A673 (cell line): Measurements from ENCODE around the gene COL4A1. TPM values are rescaled to one million over a fixed set of nuclear protein-coding genes. Genes with fewer than 3 reads are reported as not detected.
A peak's percentile ranks its signal among the peaks of the same experiment; 100 is the strongest.

Experiments
- BruUV-seq: library from RNA; stranded (reverse); fragments of 400-500 nt; replicated peaks from 2 replicates; lab custom pipeline; 2021; lab: Mats Ljungman, UMichigan
- CTCF ChIA-PET: fragments of 300-600 bp; sonication (Branson Sonifier 250); formaldehyde crosslinking; loops from one replicate; lab custom pipeline; 2022; ENCODE audit warnings: antibody characterized with exemption; lab: Charles Lee
- POLR2A ChIA-PET: fragments of 300-600 bp; sonication (Branson Sonifier 250); formaldehyde crosslinking; loops from one replicate; lab custom pipeline; 2022; ENCODE audit warnings: antibody characterized with exemption; ENCODE audit not compliant: low non-redundant PET; lab: Charles Lee
- DNase-seq: peaks from one replicate; pipeline ENCODE4 v3.0.0-alpha.2; 2015; ENCODE audit warnings: low spot score
- H3K27ac ChIP-seq: fragments of 200-600 bp; sonication (generic); 2 replicates; pipeline ENCODE4 v1.5.1; 2016; ENCODE audit warnings: mixed run types, low read depth, mild to moderate bottlenecking, mixed read lengths, antibody characterized with exemption, low read length; ENCODE audit not compliant: poor library complexity, severe bottlenecking
- H3K27me3 ChIP-seq: fragments of 200-600 bp; sonication (generic); replicated peaks from 2 replicates; pipeline ENCODE4 v1.6.1; 2017; ENCODE audit warnings: mixed run types, low read depth, mild to moderate bottlenecking, mixed read lengths, antibody characterized with exemption, low read length; ENCODE audit not compliant: insufficient read depth, poor library complexity
- H3K36me3 ChIP-seq: fragments of 200-600 bp; sonication (generic); 2 replicates; pipeline ENCODE4 v1.6.1; 2016; ENCODE audit warnings: mixed run types, mild to moderate bottlenecking, mixed read lengths, antibody characterized with exemption, low read length; ENCODE audit not compliant: insufficient read depth, poor library complexity, severe bottlenecking
- H3K4me1 ChIP-seq: fragments of 200-600 bp; sonication (generic); 2 replicates; pipeline ENCODE4 v1.6.1; 2017; ENCODE audit warnings: mixed run types, mild to moderate bottlenecking, mixed read lengths, antibody characterized with exemption, low read length; ENCODE audit not compliant: insufficient read depth, poor library complexity, severe bottlenecking
- H3K4me3 ChIP-seq: fragments of 200-600 bp; sonication (generic); 2 replicates; pipeline ENCODE4 v1.5.1; 2016; ENCODE audit warnings: low read depth, mixed run types, mild to moderate bottlenecking, mixed read lengths, low read length; ENCODE audit not compliant: poor library complexity, severe bottlenecking
- H3K9me3 ChIP-seq: fragments of 200-600 bp; sonication (generic); 2 replicates; pipeline ENCODE4 v1.6.1; 2016; ENCODE audit warnings: mixed run types, low read depth, mild to moderate bottlenecking, mixed read lengths, antibody characterized with exemption, low read length; ENCODE audit not compliant: poor library complexity, severe bottlenecking
- CTCF ChIP-seq: fragments of 300-800, 200-600 bp; sonication (generic); conservative IDR thresholded peaks from 2 replicates; pipeline ENCODE4 v1.5.1; 2017; ENCODE audit warnings: low read depth, mild to moderate bottlenecking, antibody characterized with exemption, low read length, moderate library complexity, mixed read lengths
- EZH2 ChIP-seq: fragments of 200-600 bp; sonication (generic); IDR thresholded peaks from 2 replicates; pipeline ENCODE4 v1.6.1; 2017; ENCODE audit warnings: borderline replicate concordance, low read depth, mild to moderate bottlenecking, mixed read lengths, antibody characterized with exemption, low read length; ENCODE audit not compliant: poor library complexity, severe bottlenecking
- intact Hi-C: fragments of 100-400 bp; cut with micrococcal nuclease; formaldehyde crosslinking; loops from one replicate; pipeline ENCODE4 v1.10.0; 2022; ENCODE audit not compliant: unreplicated experiment
- total RNA-seq: library from RNA; stranded (reverse); gene quantifications from 2 replicates; pipeline ENCODE4 v1.2.3, GENCODE V29; 2021

The COL4A1 gene
- total RNA-seq, 1 experiment from 2014 or later = 83.9 TPM

- BruUV-seq = no TSS peak
- DNase-seq = peak; percentile 37
- Histone ChIP-seq H3K27me3 (peaks cover 4% of the 10 kb centered on the region), H3K4me1 (no peaks in the 10 kb centered on the region), H3K4me3 (no peak overlapping the region), H3K9me3 (no peaks in the 10 kb centered on the region), H3K36me3 (no peaks in the 10 kb centered on the region), H3K27ac (no peak overlapping the region)
- TF ChIP-seq EZH2 (no peak), CTCF (no peak)
- ChIA-PET CTCF (no interaction called here), POLR2A (no interaction called here)
- intact Hi-C loops = no loop called here
Observed at GRCh38 chr13:110118106-110118505, 188.9 kb downstream of the COL4A1 start.

GRCh38 chr13:110116072-110116487 lies 190.9 kb downstream of the COL4A1 start:
- Histone ChIP-seq H3K36me3 (no peaks in the 10 kb centered on the region), H3K27me3 (peaks cover 4% of the 10 kb centered on the region), H3K4me3 (no peak overlapping the region), H3K9me3 (no peaks in the 10 kb centered on the region), H3K27ac (no peak overlapping the region), H3K4me1 (no peaks in the 10 kb centered on the region)
- TF ChIP-seq EZH2 (no peak), CTCF (peak; percentile 71)
- intact Hi-C loops = no loop called here
- BruUV-seq = no TSS peak
- CTCF ChIA-PET = no interaction called here
- peak; percentile 30 for DNase-seq
- POLR2A ChIA-PET = no interaction called here

- Histone ChIP-seq H3K4me1 (no peaks in the 10 kb centered on the region), H3K27ac (no peak overlapping the region), H3K36me3 (no peaks in the 10 kb centered on the region), H3K27me3 (no peaks in the 10 kb centered on the region), H3K4me3 (no peak overlapping the region), H3K9me3 (no peaks in the 10 kb centered on the region)
- intact Hi-C loops = no loop called here
- ChIA-PET POLR2A (no interaction called here), CTCF (no interaction called here)
- BruUV-seq = no TSS peak
- TF ChIP-seq CTCF = no peak
- TF ChIP-seq EZH2 = no peak
- no peak for DNase-seq
Observed at GRCh38 chr13:110115591-110115990, 191.4 kb downstream of the COL4A1 start.
